Measurements from ENCODE around the gene HNRNPLL. TPM values are rescaled to one million over a fixed set of nuclear protein-coding genes. Genes with fewer than 3 reads are reported as not detected.
A peak's percentile ranks its signal among the peaks of the same experiment; 100 is the strongest.

Gene HNRNPLL
- total RNA-seq, 2 experiments from 2014 or later, result 44.9 to 46.5 TPM

GRCh38 chr2:38578832-38579231 lies 23.9 kb downstream of the HNRNPLL start:
- Histone ChIP-seq H3K4me3 (ENCODE audit: low read length) (no peak overlapping the region), H3K27ac (ENCODE audit: low read depth in 1 of 2, low read length in 2 of 2) (no peak overlapping the region), H3K9me3 (ENCODE audit: control insufficient read depth in 1 of 2, insufficient read depth in 1 of 2, low read length in 2 of 2) (no peaks in the 10 kb centered on the region), H3K27me3 (ENCODE audit: control insufficient read depth in 1 of 2, insufficient read depth in 2 of 2, low read length in 2 of 2) (no peaks in the 10 kb centered on the region), H3K4me1 (ENCODE audit: insufficient read depth, low read length) (peaks cover 4% of the 10 kb centered on the region), H3K36me3 (ENCODE audit: insufficient read depth, low read length) (peaks cover 65% of the 10 kb centered on the region)
- peak; percentile 71 for ATAC-seq (ENCODE audit: poor library complexity)
- CTCF ChIA-PET, result interaction anchor here (1.2 to 1.6 kb wide), 4 partner anchors 103 to 203 kb away, joined by 3 to 5 read pairs (median 4); no protein-coding TSS in a partner anchor
- Mint-ChIP-seq H3K27me3 (no peaks in the 10 kb centered on the region), H3K36me3 (ENCODE audit: low read depth) (peaks cover 65% of the 10 kb centered on the region), H3K4me1 (ENCODE audit: low read depth) (peaks cover 15% of the 10 kb centered on the region), H3K9me3 (no peaks in the 10 kb centered on the region), H3K4me3 (no peak overlapping the region), H3K27ac (peak overlapping the region; percentile 16)
- intact Hi-C loops (cut with DNase I, micrococcal nuclease), result no loop called here
- TF ChIP-seq CTCF (IDR thresholded peaks at IDR 0.05), result no peak
- POLR2A ChIA-PET, result no interaction called here
- peak in 2 of 14 experiments; percentile 35 to 61 for DNase-seq

GRCh38 chr2:38574278-38574677 lies 28.4 kb downstream of the HNRNPLL start:
- DNase-seq (no peak), ATAC-seq (ENCODE audit: poor library complexity) (no peak)
- H3K9me3 ChIP-seq (ENCODE audit: control insufficient read depth in 1 of 2, insufficient read depth in 1 of 2, low read length in 2 of 2), result no peaks in the 10 kb centered on the region
- H3K4me3 ChIP-seq (ENCODE audit: low read length), result no peak overlapping the region
- TF ChIP-seq CTCF (IDR thresholded peaks at IDR 0.05), result no peak
- Mint-ChIP-seq H3K4me3 (no peak overlapping the region), H3K36me3 (ENCODE audit: low read depth) (peaks cover 75% of the 10 kb centered on the region), H3K9me3 (no peaks in the 10 kb centered on the region), H3K27ac (no peak overlapping the region), H3K27me3 (no peaks in the 10 kb centered on the region), H3K4me1 (ENCODE audit: low read depth) (peaks cover 11% of the 10 kb centered on the region)
- H3K27ac ChIP-seq (ENCODE audit: low read depth in 1 of 2, low read length in 2 of 2), result no peak overlapping the region
- H3K4me1 ChIP-seq (ENCODE audit: insufficient read depth, low read length), result no peaks in the 10 kb centered on the region
- POLR2A ChIA-PET, result interaction anchor here (0.9 to 1.1 kb wide), 2 partner anchors 27 to 177 kb away, joined by 3 to 4 read pairs; partner anchors contain the start of gene SRSF7
- peaks cover 79% of the 10 kb centered on the region for H3K36me3 ChIP-seq (ENCODE audit: insufficient read depth, low read length)
- H3K27me3 ChIP-seq (ENCODE audit: control insufficient read depth in 1 of 2, insufficient read depth in 2 of 2, low read length in 2 of 2), result no peaks in the 10 kb centered on the region
- CTCF ChIA-PET, result interaction anchor here (1.3 to 2.6 kb wide), 2 partner anchors 8 to 29 kb away, joined by 4 to 6 read pairs; partner anchors contain the start of gene HNRNPLL
- intact Hi-C loops (cut with DNase I, micrococcal nuclease), result no loop called here

- Mint-ChIP-seq H3K27me3 (no peaks in the 10 kb centered on the region), H3K9me3 (no peaks in the 10 kb centered on the region), H3K4me3 (no peak overlapping the region), H3K36me3 (ENCODE audit: low read depth) (peaks cover 82% of the 10 kb centered on the region), H3K27ac (no peak overlapping the region), H3K4me1 (ENCODE audit: low read depth) (peaks cover 5% of the 10 kb centered on the region)
- ChIA-PET CTCF (interaction anchor here (1.1 to 2.6 kb wide), 3 partner anchors 9 to 30 kb away, joined by 3 to 6 read pairs (median 3); no protein-coding TSS in a partner anchor), POLR2A (interaction anchor here (1.0 to 2.0 kb wide), 2 partner anchors 178 to 179 kb away, joined by 3 to 8 read pairs; partner anchors contain the start of gene SRSF7)
- H3K4me1 ChIP-seq (ENCODE audit: insufficient read depth, low read length), result no peaks in the 10 kb centered on the region
- intact Hi-C loops (cut with DNase I, micrococcal nuclease), result no loop called here
- TF ChIP-seq CTCF (IDR thresholded peaks at IDR 0.05), result no peak
- DNase-seq (peak in 2 of 14 experiments; percentile 16 to 35), ATAC-seq (ENCODE audit: poor library complexity) (no peak)
- H3K36me3 ChIP-seq (ENCODE audit: insufficient read depth, low read length), result peaks cover 85% of the 10 kb centered on the region
- no peaks in the 10 kb centered on the region for H3K9me3 ChIP-seq (ENCODE audit: control insufficient read depth in 1 of 2, insufficient read depth in 1 of 2, low read length in 2 of 2)
- no peak overlapping the region for H3K27ac ChIP-seq (ENCODE audit: low read depth in 1 of 2, low read length in 2 of 2)
- H3K4me3 ChIP-seq (ENCODE audit: low read length), result no peak overlapping the region
- no peaks in the 10 kb centered on the region for H3K27me3 ChIP-seq (ENCODE audit: control insufficient read depth in 1 of 2, insufficient read depth in 2 of 2, low read length in 2 of 2)
Observed at GRCh38 chr2:38572167-38572566, 30.6 kb downstream of the HNRNPLL start.
